Smooth muscle cell (in vitro differentiated cells): ENCODE measurements around the gene LMF1. TPM values are rescaled to one million over a fixed set of nuclear protein-coding genes. Genes with fewer than 3 reads are reported as not detected.

ENCODE experiments used
- DNase-seq: peaks from one replicate; lab custom pipeline; 2025; ENCODE audit not compliant: unreplicated experiment; lab: John Stamatoyannopoulos, UW
- H2AFZ ChIP-seq: fragments of 200-600 bp; sonication (generic); 2 replicates; pipeline ENCODE4 v1.6.0; 2016; ENCODE audit warnings: antibody characterized with exemption, low read depth, mild to moderate bottlenecking
- H3F3A ChIP-seq: fragments of 200-600 bp; sonication (generic); 2 replicates; pipeline ENCODE4 v1.6.0; 2017; ENCODE audit warnings: antibody characterized with exemption, low read depth
- H3K27ac ChIP-seq: fragments of 200-600 bp; sonication (generic); 2 replicates; pipeline ENCODE4 v1.5.1; 2016; ENCODE audit warnings: low read depth, mild to moderate bottlenecking
- H3K27me3 ChIP-seq: fragments of 200-600 bp; sonication (generic); 2 replicates; pipeline ENCODE4 v1.6.1; 2016; ENCODE audit warnings: low read depth, mild to moderate bottlenecking
- H3K36me3 ChIP-seq: fragments of 200-600 bp; sonication (generic); 2 replicates; pipeline ENCODE4 v1.5.1; 2016; ENCODE audit warnings: low read depth
- H3K4me1 ChIP-seq: fragments of 200-600 bp; sonication (generic); 2 replicates; pipeline ENCODE4 v1.5.1; 2016; ENCODE audit warnings: low read depth
- H3K4me2 ChIP-seq: fragments of 200-600 bp; sonication (generic); 2 replicates; pipeline ENCODE4 v1.6.0; 2016; ENCODE audit warnings: mild to moderate bottlenecking
- H3K4me3 ChIP-seq: fragments of 200-600 bp; sonication (generic); 2 replicates; pipeline ENCODE4 v1.5.1; 2016; ENCODE audit warnings: mild to moderate bottlenecking
- H3K79me2 ChIP-seq: fragments of 200-600 bp; sonication (generic); 2 replicates; pipeline ENCODE4 v1.6.0; 2016; ENCODE audit warnings: low read depth, mild to moderate bottlenecking
- H3K9ac ChIP-seq: fragments of 200-600 bp; sonication (generic); 2 replicates; pipeline ENCODE4 v1.6.0; 2016; ENCODE audit warnings: low read depth
- H3K9me3 ChIP-seq: fragments of 200-600 bp; sonication (generic); replicated peaks from 2 replicates; pipeline ENCODE4 v1.5.1; 2016; ENCODE audit warnings: low read depth
- H4K20me1 ChIP-seq: fragments of 200-600 bp; sonication (generic); 2 replicates; pipeline ENCODE4 v1.6.0; 2016; ENCODE audit warnings: low read depth
- CTCF ChIP-seq: fragments of 200-600 bp; sonication (generic); IDR thresholded peaks from 2 replicates; pipeline ENCODE4 v1.5.1; 2017; ENCODE audit warnings: borderline replicate concordance, mild to moderate bottlenecking, antibody characterized with exemption; ENCODE audit not compliant: insufficient read depth, poor library complexity, severe bottlenecking
- WGBS: methylation state at CpG from one replicate; pipeline ENCODE4 v1.1.7; 2016; ENCODE audit warnings: low lambda C conversion rate; 5-methylcytosine and 5-hydroxymethylcytosine counted together
- polyA plus RNA-seq: library from polyadenylated mRNA; unstranded; fragments of >200 nt; fragmentation: Nextera tagmentation; extraction: Ambion mirVana; gene quantifications from 2 replicates; pipeline ENCODE4 v1.2.1, GENCODE V29; 2016
- total RNA-seq: library from RNA; depleted of rRNA; stranded (reverse); fragments of >200 nt; gene quantifications from 2 replicates; pipeline ENCODE4 v1.2.3, GENCODE V29; 2014

LMF1 gene
- total and polyA plus RNA-seq, 2 experiments from 2014 or later = 25.3 to 29.8 TPM

GRCh38 chr16:972316-973002, 1.7 kb upstream of the LMF1 start:
- H3K9ac ChIP-seq = no peak overlapping the region
- no peak overlapping the region for H3K27ac ChIP-seq
- no peaks in the 10 kb centered on the region for H4K20me1 ChIP-seq
- no peak overlapping the region for H2AFZ ChIP-seq
- H3K9me3 ChIP-seq = no peaks in the 10 kb centered on the region
- no peaks in the 10 kb centered on the region for H3K27me3 ChIP-seq
- DNase-seq = no peak
- no peak overlapping the region for H3K4me2 ChIP-seq
- H3K4me1 ChIP-seq = peaks cover 19% of the 10 kb centered on the region
- 92% methylated on average over 32 of the region's 32 CpGs for WGBS
- TF ChIP-seq CTCF = no peak
- peaks cover 8% of the 10 kb centered on the region for H3F3A ChIP-seq
- no peaks in the 10 kb centered on the region for H3K79me2 ChIP-seq
- no peak overlapping the region for H3K4me3 ChIP-seq
- no peaks in the 10 kb centered on the region for H3K36me3 ChIP-seq

GRCh38 chr16:971981-972315, 1.2 kb upstream of the LMF1 start:
- Histone ChIP-seq H2AFZ (no peak overlapping the region), H3K4me3 (no peak overlapping the region), H3K4me1 (peaks cover 19% of the 10 kb centered on the region), H3K36me3 (no peaks in the 10 kb centered on the region), H3K9me3 (no peaks in the 10 kb centered on the region), H3F3A (peaks cover 8% of the 10 kb centered on the region), H3K9ac (no peak overlapping the region), H3K27ac (no peak overlapping the region), H3K27me3 (no peaks in the 10 kb centered on the region), H3K79me2 (no peaks in the 10 kb centered on the region), H3K4me2 (no peak overlapping the region), H4K20me1 (no peaks in the 10 kb centered on the region)
- DNase-seq = no peak
- WGBS = 96% methylated on average over 8 of the region's 8 CpGs
- no peak for TF ChIP-seq CTCF

DNA sequence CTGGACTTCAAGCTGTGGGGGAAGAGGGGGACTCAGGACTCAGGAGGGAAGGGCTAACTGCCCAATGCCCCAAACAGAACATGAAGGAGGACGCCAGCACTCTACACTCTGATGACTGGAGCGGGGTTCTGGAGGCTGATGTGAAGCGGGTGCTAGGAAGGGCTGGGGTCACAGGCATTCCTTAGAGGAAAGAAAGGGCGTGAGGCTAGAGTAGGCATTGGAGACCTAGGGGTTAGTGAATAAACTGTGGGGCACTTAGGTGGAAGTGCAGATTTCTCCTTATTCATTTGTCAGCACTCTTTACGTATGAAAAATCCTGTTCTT, 760 bp upstream of the LMF1 start:
- Histone ChIP-seq H3K4me3 (no peak overlapping the region), H2AFZ (no peak overlapping the region), H4K20me1 (no peaks in the 10 kb centered on the region), H3K9ac (no peak overlapping the region), H3K4me2 (peak overlapping the region; percentile 82), H3K27ac (no peak overlapping the region), H3K27me3 (no peaks in the 10 kb centered on the region), H3K36me3 (no peaks in the 10 kb centered on the region), H3F3A (peaks cover 8% of the 10 kb centered on the region), H3K4me1 (peaks cover 19% of the 10 kb centered on the region), H3K79me2 (no peaks in the 10 kb centered on the region), H3K9me3 (no peaks in the 10 kb centered on the region)
- TF ChIP-seq CTCF = no peak
- no peak for DNase-seq
- 96% methylated on average over 5 of the region's 5 CpGs for WGBS

- Histone ChIP-seq H3F3A (peaks cover 8% of the 10 kb centered on the region), H3K4me3 (peak overlapping the region; percentile 78), H3K79me2 (no peaks in the 10 kb centered on the region), H2AFZ (peak overlapping the region; percentile 83), H3K36me3 (no peaks in the 10 kb centered on the region), H4K20me1 (no peaks in the 10 kb centered on the region), H3K4me2 (peak overlapping the region; percentile 91), H3K9ac (peak overlapping the region; percentile 80), H3K27ac (peak overlapping the region; percentile 33), H3K4me1 (peaks cover 19% of the 10 kb centered on the region), H3K27me3 (no peaks in the 10 kb centered on the region), H3K9me3 (no peaks in the 10 kb centered on the region)
- TF ChIP-seq CTCF = no peak
- WGBS = under 1% methylated on average over 21 of the region's 42 CpGs
- DNase-seq = no peak
Observed at GRCh38 chr16:970386-970765, 408 bp downstream of the LMF1 start.
